PC-9 (cell line): ENCODE results near the gene NID1. TPM values are rescaled to one million over a fixed set of nuclear protein-coding genes. Genes with fewer than 3 reads are reported as not detected.

Experiments
- BruUV-seq: library from RNA; stranded (reverse); fragments of 400-500 nt; replicated peaks from 2 replicates; lab custom pipeline; 2021; lab: Mats Ljungman, UMichigan
- CTCF ChIA-PET: fragments of 300-600 bp; sonication (Branson Sonifier 250); formaldehyde crosslinking; loops from one replicate; lab custom pipeline; 2022; ENCODE audit warnings: antibody characterized with exemption; lab: Charles Lee
- POLR2A ChIA-PET: fragments of 300-600 bp; sonication (Branson Sonifier 250); formaldehyde crosslinking; loops from one replicate; lab custom pipeline; 2022; ENCODE audit warnings: antibody characterized with exemption; ENCODE audit not compliant: unreplicated experiment; lab: Charles Lee
- DNase-seq, 2 experiments: peaks; one replicate each; pipeline versions ENCODE4 v3.0.0 to v3.0.0-alpha.2; 2015 to 2022; ENCODE audit warnings: mixed read lengths in 1 of 2
- H2AFZ ChIP-seq: fragments of 200-600 bp; sonication (generic); 2 replicates; pipeline ENCODE4 v1.8.1; 2017; ENCODE audit warnings: antibody characterized with exemption
- H3F3A ChIP-seq: fragments of 200-600 bp; sonication (generic); 2 replicates; pipeline ENCODE4 v1.8.1; 2017; ENCODE audit warnings: antibody characterized with exemption, mild to moderate bottlenecking, low read depth; ENCODE audit not compliant: insufficient read depth
- H3K27ac ChIP-seq: fragments of 200-600 bp; sonication (generic); 2 replicates; pipeline ENCODE4 v1.6.1; 2016; ENCODE audit warnings: mixed run types
- H3K27me3 ChIP-seq: fragments of 200-600 bp; sonication (generic); 2 replicates; pipeline ENCODE4 v1.6.1; 2016; ENCODE audit warnings: low read depth, mixed run types; ENCODE audit not compliant: insufficient read depth
- H3K36me3 ChIP-seq: fragments of 200-600 bp; sonication (generic); 2 replicates; pipeline ENCODE4 v1.6.1; 2016; ENCODE audit warnings: low read depth, mixed run types
- H3K4me1 ChIP-seq: fragments of 200-600 bp; sonication (generic); replicated peaks from 2 replicates; pipeline ENCODE4 v1.6.1; 2016; ENCODE audit warnings: mixed run types; ENCODE audit not compliant: insufficient read depth
- H3K4me2 ChIP-seq: fragments of 200-600 bp; sonication (generic); 2 replicates; pipeline ENCODE4 v1.6.1; 2017; ENCODE audit warnings: mixed run types
- H3K4me3 ChIP-seq: fragments of 200-600 bp; sonication (generic); 2 replicates; pipeline ENCODE4 v1.6.1; 2016; ENCODE audit warnings: mixed run types
- H3K79me2 ChIP-seq: fragments of 200-600 bp; sonication (generic); 2 replicates; pipeline ENCODE4 v1.6.1; 2017; ENCODE audit warnings: low read depth, mixed run types
- H3K9me2 ChIP-seq: fragments of 200-600 bp; sonication (generic); 2 replicates; pipeline ENCODE4 v1.8.1; 2017; ENCODE audit warnings: mild to moderate bottlenecking; ENCODE audit not compliant: insufficient read depth
- H3K9me3 ChIP-seq: fragments of 200-600 bp; sonication (generic); 2 replicates; pipeline ENCODE4 v1.8.1; 2016; ENCODE audit warnings: low read depth; ENCODE audit not compliant: insufficient read depth
- H4K20me1 ChIP-seq: fragments of 200-600 bp; sonication (generic); 2 replicates; pipeline ENCODE4 v1.8.1; 2017; ENCODE audit not compliant: insufficient read depth
- CTCF ChIP-seq: fragments of 200-600 bp; sonication (generic); conservative IDR thresholded peaks from 2 replicates; pipeline ENCODE4 v1.6.1; 2017; ENCODE audit warnings: mixed run types, antibody characterized with exemption, mild to moderate bottlenecking, moderate library complexity
- EZH2 ChIP-seq: fragments of 200-600 bp; sonication (generic); IDR thresholded peaks from 2 replicates; pipeline ENCODE4 v1.8.0; 2017; ENCODE audit warnings: antibody characterized with exemption, low read depth
- intact Hi-C: fragments of 100-400 bp; cut with micrococcal nuclease; formaldehyde crosslinking; loops from one replicate; pipeline ENCODE4 v1.10.0; 2022; ENCODE audit not compliant: unreplicated experiment
- total RNA-seq: library from RNA; stranded (reverse); gene quantifications from 2 replicates; pipeline ENCODE4 v1.2.3, GENCODE V29; 2021

NID1 gene
- total RNA-seq, 1 experiment from 2014 or later: not detected

GRCh38 chr1:235942625-235942934 is 122.3 kb downstream of the NID1 start:
- Histone ChIP-seq H3K9me3 (no peaks in the 10 kb centered on the region), H2AFZ (no peak overlapping the region), H3F3A (0 out of 2 replicates have a peak, but pooled peaks cover 4% of the 10 kb centered on the region), H3K36me3 (no peaks in the 10 kb centered on the region), H3K4me2 (no peak overlapping the region), H3K27ac (no peak overlapping the region), H3K9me2 (0 out of 2 replicates have a peak, but pooled peaks cover 4% of the 10 kb centered on the region), H3K4me3 (no peak overlapping the region), H3K27me3 (no peaks in the 10 kb centered on the region), H3K4me1 (peaks cover 13% of the 10 kb centered on the region; the same call in 1 of the 2 replicates), H4K20me1 (no peaks in the 10 kb centered on the region), H3K79me2 (no peaks in the 10 kb centered on the region)
- POLR2A ChIA-PET: no interaction called here
- DNase-seq: no peak
- intact Hi-C loops: no loop called here
- TF ChIP-seq CTCF (no peak), EZH2 (no peak)
- BruUV-seq: no TSS peak
- CTCF ChIA-PET: no interaction called here

GRCh38 chr1:235941876-235942624 is 122.8 kb downstream of the NID1 start:
- intact Hi-C loops: no loop called here
- no TSS peak for BruUV-seq
- 0 out of 2 replicates have a peak, but pooled peaks cover 4% of the 10 kb centered on the region for H3F3A ChIP-seq
- H3K4me1 ChIP-seq: peaks cover 13% of the 10 kb centered on the region; the same call in 1 of the 2 replicates
- no peak overlapping the region for H2AFZ ChIP-seq
- H3K27ac ChIP-seq: no peak overlapping the region
- no peaks in the 10 kb centered on the region for H3K36me3 ChIP-seq
- no peak for TF ChIP-seq EZH2
- TF ChIP-seq CTCF: no peak
- CTCF ChIA-PET: no interaction called here
- no peaks in the 10 kb centered on the region for H4K20me1 ChIP-seq
- H3K9me2 ChIP-seq: 0 out of 2 replicates have a peak, but pooled peaks cover 4% of the 10 kb centered on the region
- POLR2A ChIA-PET: no interaction called here
- no peak for DNase-seq
- no peak overlapping the region for H3K4me3 ChIP-seq
- H3K27me3 ChIP-seq: no peaks in the 10 kb centered on the region
- no peaks in the 10 kb centered on the region for H3K79me2 ChIP-seq
- H3K9me3 ChIP-seq: no peaks in the 10 kb centered on the region
- H3K4me2 ChIP-seq: no peak overlapping the region

- Histone ChIP-seq H3K4me1 (0 out of 2 replicates have a peak, but pooled peaks cover 8% of the 10 kb centered on the region), H3K4me2 (no peak overlapping the region), H3K9me3 (no peaks in the 10 kb centered on the region), H2AFZ (no peak overlapping the region), H3K9me2 (0 out of 2 replicates have a peak, but pooled peaks cover 4% of the 10 kb centered on the region), H3F3A (0 out of 2 replicates have a peak, but pooled peaks cover 4% of the 10 kb centered on the region), H4K20me1 (no peaks in the 10 kb centered on the region), H3K4me3 (no peak overlapping the region), H3K27ac (no peak overlapping the region), H3K36me3 (no peaks in the 10 kb centered on the region), H3K79me2 (no peaks in the 10 kb centered on the region), H3K27me3 (no peaks in the 10 kb centered on the region)
- CTCF ChIA-PET: no interaction called here
- TF ChIP-seq CTCF: no peak
- no peak for TF ChIP-seq EZH2
- POLR2A ChIA-PET: no interaction called here
- intact Hi-C loops: no loop called here
- DNase-seq: no peak
- no TSS peak for BruUV-seq
Observed at GRCh38 chr1:235940285-235940684, 124.6 kb downstream of the NID1 start.
